ENCODE results near the gene CENPB. TPM values are rescaled to one million over a fixed set of nuclear protein-coding genes. Genes with fewer than 3 reads are reported as not detected.

CENPB gene
- polyA plus RNA-seq, 4 donors = 38.3 to 55.7 (median 43.3) TPM

- DNase-seq (ENCODE audit: low read depth in 4 of 4, low spot score in 2 of 4) = no peak
Observed at GRCh38 chr20:3768342-3769130, 18.0 kb downstream of the CENPB start.

- DNase-seq (ENCODE audit: low read depth in 4 of 4, low spot score in 2 of 4) = peak in 3 of 4 donors; percentile 91 to 95 (median 95)
Observed at GRCh38 chr20:3767427-3768341, 18.9 kb downstream of the CENPB start, which contains the start of gene ADISSP. Gene ADISSP (minus strand): TSS chr20:3767753. CDS start chr20:3760100, 7,653 bp downstream.

- DNase-seq (ENCODE audit: low read depth in 4 of 4, low spot score in 2 of 4) = no peak
Observed at GRCh38 chr20:3767110-3767426, 19.5 kb downstream of the CENPB start.

- DNase-seq (ENCODE audit: low read depth in 4 of 4, low spot score in 2 of 4) = no peak
Observed at GRCh38 chr20:3766422-3767109, 20.0 kb downstream of the CENPB start.

GRCh38 chr20:3765171-3765882, 21.2 kb downstream of the CENPB start:
- DNase-seq (ENCODE audit: low read depth in 4 of 4, low spot score in 2 of 4) = no peak

GRCh38 chr20:3764659-3765058, 21.9 kb downstream of the CENPB start:
- DNase-seq (ENCODE audit: low read depth in 4 of 4, low spot score in 2 of 4) = no peak

GRCh38 chr20:3763671-3764601, 22.6 kb downstream of the CENPB start:
- DNase-seq (ENCODE audit: low read depth in 4 of 4, low spot score in 2 of 4) = no peak

GRCh38 chr20:3760655-3761348, 25.7 kb downstream of the CENPB start:
- peak in 1 of 4 donors; percentile 61 for DNase-seq (ENCODE audit: low read depth in 4 of 4, low spot score in 2 of 4)

GRCh38 chr20:3759884-3760283, 26.7 kb downstream of the CENPB start:
- no peak for DNase-seq (ENCODE audit: low read depth in 4 of 4, low spot score in 2 of 4)

- no peak for DNase-seq (ENCODE audit: low read depth in 4 of 4, low spot score in 2 of 4)
Observed at GRCh38 chr20:3759316-3759823, 27.2 kb downstream of the CENPB start.

GRCh38 chr20:3758566-3758965, 28.0 kb downstream of the CENPB start:
- no peak for DNase-seq (ENCODE audit: low read depth in 4 of 4, low spot score in 2 of 4)

- DNase-seq (ENCODE audit: low read depth in 4 of 4, low spot score in 2 of 4) = no peak
Observed at GRCh38 chr20:3757268-3757667, 29.3 kb downstream of the CENPB start.

- no peak for DNase-seq (ENCODE audit: low read depth in 4 of 4, low spot score in 2 of 4)
Observed at GRCh38 chr20:3755814-3756480, 30.6 kb downstream of the CENPB start.

- DNase-seq (ENCODE audit: low read depth in 4 of 4, low spot score in 2 of 4) = no peak
Observed at GRCh38 chr20:3755269-3755668, 31.3 kb downstream of the CENPB start.

GRCh38 chr20:3754276-3754630, 32.3 kb downstream of the CENPB start:
- no peak for DNase-seq (ENCODE audit: low read depth in 4 of 4, low spot score in 2 of 4)

GRCh38 chr20:3753501-3754275, 32.9 kb downstream of the CENPB start:
- no peak for DNase-seq (ENCODE audit: low read depth in 4 of 4, low spot score in 2 of 4)

GRCh38 chr20:3753098-3753497, 33.4 kb downstream of the CENPB start:
- DNase-seq (ENCODE audit: low read depth in 4 of 4, low spot score in 2 of 4) = no peak
